Osteoblast (primary cell): ENCODE data around the gene CSHL1. TPM values are rescaled to one million over a fixed set of nuclear protein-coding genes. Genes with fewer than 3 reads are reported as not detected.

Experiments used
- DNase-seq: peaks from one replicate; pipeline ENCODE4 v3.0.0; 2011; ENCODE audit warnings: low spot score, mixed read lengths; ENCODE audit not compliant: insufficient read length; ENCODE audit errors: missing footprints
- H2AFZ ChIP-seq: 2 replicates; pipeline ENCODE4 v1.6.0; 2011; ENCODE audit warnings: mild to moderate bottlenecking, low read length
- H3K27ac ChIP-seq: 2 replicates; pipeline ENCODE4 v1.5.1; 2011; ENCODE audit warnings: mild to moderate bottlenecking, low read depth, low read length, moderate library complexity
- H3K27me3 ChIP-seq: 2 replicates; pipeline ENCODE4 v1.6.0; 2012; ENCODE audit warnings: mild to moderate bottlenecking, control low read depth, inconsistent platforms, low read length, moderate library complexity; ENCODE audit not compliant: insufficient read depth
- H3K36me3 ChIP-seq: 2 replicates; pipeline ENCODE4 v1.5.1; 2011; ENCODE audit warnings: mild to moderate bottlenecking, low read length, control low read depth, moderate library complexity; ENCODE audit not compliant: insufficient read depth
- H3K4me1 ChIP-seq: 2 replicates; pipeline ENCODE4 v1.5.1; 2011; ENCODE audit warnings: mild to moderate bottlenecking, low read length, control low read depth, moderate library complexity; ENCODE audit not compliant: insufficient read depth
- H3K4me2 ChIP-seq: 2 replicates; pipeline ENCODE4 v1.6.0; 2011; ENCODE audit warnings: mild to moderate bottlenecking, low read length; ENCODE audit not compliant: insufficient read depth
- H3K4me3 ChIP-seq: fragments of 200-600 bp; sonication (generic); 3 replicates; pipeline ENCODE4 v1.5.1; 2012; ENCODE audit warnings: mild to moderate bottlenecking, low read length, inconsistent platforms; ENCODE audit not compliant: insufficient read depth
- H3K79me2 ChIP-seq: 2 replicates; pipeline ENCODE4 v1.6.0; 2012; ENCODE audit warnings: mild to moderate bottlenecking, low read length, control low read depth, inconsistent platforms; ENCODE audit not compliant: insufficient read depth
- H3K9me3 ChIP-seq: 2 replicates; pipeline ENCODE4 v1.5.1; 2011; ENCODE audit warnings: low read depth, low read length, control low read depth
- H4K20me1 ChIP-seq: 2 replicates; pipeline ENCODE4 v1.6.0; 2012; ENCODE audit warnings: mild to moderate bottlenecking, low read length, control low read depth; ENCODE audit not compliant: insufficient read depth
- CTCF ChIP-seq: IDR thresholded peaks from 2 replicates; pipeline ENCODE4 v1.5.1; 2011; ENCODE audit warnings: mild to moderate bottlenecking, low read depth, low read length, moderate library complexity; ENCODE audit errors: extremely low read depth
- total RNA-seq: library from RNA; depleted of rRNA; stranded (reverse); fragments of >200 nt; gene quantifications from 2 replicates; pipeline ENCODE4 v1.2.3, GENCODE V29; 2012

Gene CSHL1
- total RNA-seq, 1 donor, result not detected

- TF ChIP-seq CTCF, result no peak
- Histone ChIP-seq H3K9me3 (no peaks in the 10 kb centered on the region), H3K4me1 (no peaks in the 10 kb centered on the region), H3K4me3 (no peak within 1 kb of the TSS), H3K36me3 (no peaks in the 10 kb centered on the region), H3K4me2 (no peak within 1 kb of the TSS), H4K20me1 (no peaks in the 10 kb centered on the region), H3K79me2 (no peaks in the 10 kb centered on the region), H3K27me3 (peaks cover 2% of the 10 kb centered on the region), H2AFZ (no peak within 1 kb of the TSS), H3K27ac (no peak within 1 kb of the TSS)
- peak; percentile 68 for DNase-seq
Observed at GRCh38 chr17:63931981-63932561, 21.0 kb upstream of the CSHL1 start, which contains the start of gene CD79B. CD79B (minus strand) TSS chr17:63932331; CDS start chr17:63932261, 70 bp downstream.

GRCh38 chr17:63930951-63931575 is 20.0 kb upstream of the CSHL1 start:
- no peaks in the 10 kb centered on the region for H4K20me1 ChIP-seq
- H2AFZ ChIP-seq, result no peak overlapping the region
- H3K27ac ChIP-seq, result no peak overlapping the region
- H3K9me3 ChIP-seq, result no peaks in the 10 kb centered on the region
- H3K4me1 ChIP-seq, result no peaks in the 10 kb centered on the region
- H3K27me3 ChIP-seq, result peaks cover 2% of the 10 kb centered on the region
- H3K4me2 ChIP-seq, result no peak overlapping the region
- peak; percentile 83 for DNase-seq
- H3K79me2 ChIP-seq, result no peaks in the 10 kb centered on the region
- H3K4me3 ChIP-seq, result no peak overlapping the region
- no peak for TF ChIP-seq CTCF
- H3K36me3 ChIP-seq, result no peaks in the 10 kb centered on the region

- peak; percentile 46 for DNase-seq
- no peaks in the 10 kb centered on the region for H3K79me2 ChIP-seq
- H3K27me3 ChIP-seq, result peaks cover 2% of the 10 kb centered on the region
- H3K4me1 ChIP-seq, result no peaks in the 10 kb centered on the region
- no peaks in the 10 kb centered on the region for H3K36me3 ChIP-seq
- no peak overlapping the region for H3K4me3 ChIP-seq
- H2AFZ ChIP-seq, result no peak overlapping the region
- TF ChIP-seq CTCF, result no peak
- no peaks in the 10 kb centered on the region for H3K9me3 ChIP-seq
- no peak overlapping the region for H3K27ac ChIP-seq
- H3K4me2 ChIP-seq, result no peak overlapping the region
- H4K20me1 ChIP-seq, result no peaks in the 10 kb centered on the region
Observed at GRCh38 chr17:63929860-63930766, 19.1 kb upstream of the CSHL1 start.
